Lower leg skin (tissue), 3 donors: ENCODE measurements around the gene TECPR2.

Experiments
- CTCF ChIP-seq, 3 donors: fragments of 450-650 bp; IDR thresholded peaks; one replicate each; pipeline ENCODE4 v1.5.1; 2016; ENCODE audit warnings: antibody characterized with exemption in 3 of 3, mild to moderate bottlenecking in 3 of 3, moderate library complexity in 2 of 3
- POLR2A ChIP-seq, 2 donors: fragments of 450-650 bp; IDR thresholded peaks; one replicate each; pipeline ENCODE4 v1.6.1; 2016 to 2017; ENCODE audit warnings: antibody characterized with exemption in 2 of 2, mild to moderate bottlenecking in 1 of 2, moderate library complexity in 1 of 2

- TF ChIP-seq CTCF (IDR thresholded peaks at IDR 0.05): no peak
- TF ChIP-seq POLR2A (IDR thresholded peaks at IDR 0.05): no peak
Measured at GRCh38 chr14:102469261-102469660, 106.5 kb downstream of the TECPR2 start.
